ENCODE data around the gene FAM200C. TPM values are rescaled to one million over a fixed set of nuclear protein-coding genes. Genes with fewer than 3 reads are reported as not detected.

The FAM200C gene
- total RNA-seq, 1 experiment from 2014 or later, result 3.2 TPM

GRCh38 chr5:160349935-160350303 lies 49.9 kb downstream of the FAM200C start:
- Histone ChIP-seq H3K4me3 (ENCODE audit: low read depth, low read length) (no peak overlapping the region), H3K27me3 (replicated peaks; ENCODE audit: control insufficient read depth, insufficient read depth, low read length) (no peaks in the 10 kb centered on the region), H3K36me3 (ENCODE audit: control insufficient read depth, insufficient read depth, low read length) (no peaks in the 10 kb centered on the region), H3K4me1 (peaks cover 3% of the 10 kb centered on the region; the same call in 1 of the 2 replicates), H3K9me3 (no peaks in the 10 kb centered on the region)
- H3K27me3 Mint-ChIP-seq (ENCODE audit: insufficient read depth, unreplicated experiment), result no peaks in the 10 kb centered on the region
- H3K4me1 Mint-ChIP-seq (ENCODE audit: low read depth, unreplicated experiment), result no peaks in the 10 kb centered on the region
- ChIA-PET CTCF (no interaction called here), POLR2A (no interaction called here)
- TF ChIP-seq, protein P1, sequence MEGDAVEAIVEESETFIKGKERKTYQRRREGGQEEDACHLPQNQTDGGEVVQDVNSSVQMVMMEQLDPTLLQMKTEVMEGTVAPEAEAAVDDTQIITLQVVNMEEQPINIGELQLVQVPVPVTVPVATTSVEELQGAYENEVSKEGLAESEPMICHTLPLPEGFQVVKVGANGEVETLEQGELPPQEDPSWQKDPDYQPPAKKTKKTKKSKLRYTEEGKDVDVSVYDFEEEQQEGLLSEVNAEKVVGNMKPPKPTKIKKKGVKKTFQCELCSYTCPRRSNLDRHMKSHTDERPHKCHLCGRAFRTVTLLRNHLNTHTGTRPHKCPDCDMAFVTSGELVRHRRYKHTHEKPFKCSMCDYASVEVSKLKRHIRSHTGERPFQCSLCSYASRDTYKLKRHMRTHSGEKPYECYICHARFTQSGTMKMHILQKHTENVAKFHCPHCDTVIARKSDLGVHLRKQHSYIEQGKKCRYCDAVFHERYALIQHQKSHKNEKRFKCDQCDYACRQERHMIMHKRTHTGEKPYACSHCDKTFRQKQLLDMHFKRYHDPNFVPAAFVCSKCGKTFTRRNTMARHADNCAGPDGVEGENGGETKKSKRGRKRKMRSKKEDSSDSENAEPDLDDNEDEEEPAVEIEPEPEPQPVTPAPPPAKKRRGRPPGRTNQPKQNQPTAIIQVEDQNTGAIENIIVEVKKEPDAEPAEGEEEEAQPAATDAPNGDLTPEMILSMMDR (IDR thresholded peaks at IDR 0.05; ENCODE audit: insufficient read depth in 1 of 2, low read depth in 1 of 2, low read length in 1 of 2, severe bottlenecking in 1 of 2, unreplicated experiment in 1 of 2), result no peak
- BruUV-seq (replicated peaks), result no TSS peak
- no peak overlapping the region for H3K27ac Mint-ChIP-seq (ENCODE audit: unreplicated experiment)
- no peaks in the 10 kb centered on the region for H3K9me3 Mint-ChIP-seq (ENCODE audit: unreplicated experiment)
- H3K36me3 Mint-ChIP-seq (ENCODE audit: insufficient read depth, unreplicated experiment), result no peaks in the 10 kb centered on the region
- no peak for DNase-seq
- H3K4me3 Mint-ChIP-seq (ENCODE audit: unreplicated experiment), result no peak overlapping the region
- intact Hi-C loops (cut with micrococcal nuclease; ENCODE audit: unreplicated experiment), result no loop called here

- no peak overlapping the region for H3K4me3 ChIP-seq (ENCODE audit: low read depth, low read length)
- no peaks in the 10 kb centered on the region for H3K9me3 ChIP-seq
- no peak for DNase-seq
- no peak overlapping the region for H3K27ac Mint-ChIP-seq (ENCODE audit: unreplicated experiment)
- H3K9me3 Mint-ChIP-seq (ENCODE audit: unreplicated experiment), result no peaks in the 10 kb centered on the region
- no peak overlapping the region for H3K4me3 Mint-ChIP-seq (ENCODE audit: unreplicated experiment)
- H3K36me3 ChIP-seq (ENCODE audit: control insufficient read depth, insufficient read depth, low read length), result no peaks in the 10 kb centered on the region
- H3K4me1 ChIP-seq, result peaks cover 5% of the 10 kb centered on the region; the same call in 1 of the 2 replicates
- ChIA-PET POLR2A (no interaction called here), CTCF (no interaction called here)
- intact Hi-C loops (cut with micrococcal nuclease; ENCODE audit: unreplicated experiment), result no loop called here
- TF ChIP-seq, protein P1 (IDR thresholded peaks at IDR 0.05; ENCODE audit: insufficient read depth in 1 of 2, low read depth in 1 of 2, low read length in 1 of 2, severe bottlenecking in 1 of 2, unreplicated experiment in 1 of 2), result no peak
- H3K36me3 Mint-ChIP-seq (ENCODE audit: insufficient read depth, unreplicated experiment), result no peaks in the 10 kb centered on the region
- BruUV-seq (replicated peaks), result no TSS peak
- H3K27me3 Mint-ChIP-seq (ENCODE audit: insufficient read depth, unreplicated experiment), result no peaks in the 10 kb centered on the region
- no peaks in the 10 kb centered on the region for H3K4me1 Mint-ChIP-seq (ENCODE audit: low read depth, unreplicated experiment)
- no peaks in the 10 kb centered on the region for H3K27me3 ChIP-seq (replicated peaks; ENCODE audit: control insufficient read depth, insufficient read depth, low read length)
Observed at GRCh38 chr5:160349249-160349934, 50.5 kb downstream of the FAM200C start.

DNA sequence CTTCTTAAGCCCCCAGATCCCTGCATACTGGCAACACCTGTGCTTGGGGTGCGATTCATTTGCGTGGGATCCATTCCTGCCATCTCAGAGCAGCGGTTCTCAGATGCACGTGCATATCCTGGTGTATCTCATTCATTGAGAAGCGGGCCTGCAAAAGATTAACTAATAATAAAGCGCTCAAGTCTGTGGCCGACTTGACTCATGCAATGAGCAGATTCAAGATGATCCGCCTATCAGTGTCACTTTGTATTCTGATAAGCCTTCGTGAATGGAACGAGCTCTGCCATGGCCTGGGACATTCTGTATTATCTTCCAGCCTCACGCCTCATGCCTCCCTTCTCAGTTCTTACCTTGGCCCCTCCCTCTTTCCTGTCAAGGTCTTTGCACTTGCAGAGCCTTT lies 51.8 kb downstream of the FAM200C start:
- H3K27me3 ChIP-seq (replicated peaks; ENCODE audit: control insufficient read depth, insufficient read depth, low read length), result no peaks in the 10 kb centered on the region
- Mint-ChIP-seq H3K9me3 (ENCODE audit: unreplicated experiment) (no peaks in the 10 kb centered on the region), H3K27me3 (ENCODE audit: insufficient read depth, unreplicated experiment) (no peaks in the 10 kb centered on the region), H3K36me3 (ENCODE audit: insufficient read depth, unreplicated experiment) (no peaks in the 10 kb centered on the region), H3K27ac (ENCODE audit: unreplicated experiment) (no peak overlapping the region), H3K4me1 (ENCODE audit: low read depth, unreplicated experiment) (no peaks in the 10 kb centered on the region), H3K4me3 (ENCODE audit: unreplicated experiment) (no peak overlapping the region)
- no TSS peak for BruUV-seq (replicated peaks)
- ChIA-PET CTCF (interaction anchor here (0.8 kb wide), 1 partner anchor 149 kb away, joined by 3 read pairs; no protein-coding TSS in a partner anchor), POLR2A (no interaction called here)
- no peaks in the 10 kb centered on the region for H3K9me3 ChIP-seq
- H3K4me1 ChIP-seq, result peaks cover 5% of the 10 kb centered on the region; the same call in 1 of the 2 replicates
- TF ChIP-seq, protein P1 (IDR thresholded peaks at IDR 0.05; ENCODE audit: insufficient read depth in 1 of 2, low read depth in 1 of 2, low read length in 1 of 2, severe bottlenecking in 1 of 2, unreplicated experiment in 1 of 2), result no peak
- no peak overlapping the region for H3K4me3 ChIP-seq (ENCODE audit: low read depth, low read length)
- DNase-seq, result no peak
- H3K36me3 ChIP-seq (ENCODE audit: control insufficient read depth, insufficient read depth, low read length), result no peaks in the 10 kb centered on the region
- intact Hi-C loops (cut with micrococcal nuclease; ENCODE audit: unreplicated experiment), result no loop called here

All from Caco-2 (cell line).